GM10266 (cell line): Measurements from ENCODE around the gene LDHA.

Experiments
- DNase-seq: peaks from one replicate; pipeline ENCODE4 v3.0.0; 2012; ENCODE audit errors: extremely low spot score
- CTCF ChIP-seq: IDR thresholded peaks from 2 replicates; pipeline ENCODE4 v1.5.1; 2012; ENCODE audit warnings: mild to moderate bottlenecking, low read depth; ENCODE audit not compliant: control insufficient read depth, insufficient read depth; ENCODE audit errors: missing control alignments

LDHA gene

DNA sequence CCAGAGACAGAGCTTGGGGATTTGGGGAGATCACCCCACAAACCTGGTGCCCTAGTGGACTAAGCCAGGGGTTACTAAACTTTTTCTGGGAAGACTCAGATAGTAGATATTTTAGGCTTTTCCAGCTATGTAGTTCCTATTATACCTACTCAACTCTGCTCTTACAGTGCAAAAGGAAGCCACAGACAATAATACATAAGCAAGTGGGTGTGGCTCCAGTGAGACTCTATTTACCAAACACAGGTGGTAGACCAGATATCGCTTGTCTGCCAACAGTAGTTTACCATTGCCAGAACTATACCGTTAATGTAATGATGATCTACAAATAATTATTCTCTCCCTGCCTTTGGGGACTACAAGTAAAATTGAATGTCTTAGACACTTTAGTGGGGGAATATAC lies 24.7 kb downstream of the LDHA start:
- no peak for TF ChIP-seq CTCF
- DNase-seq = no peak

- no peak for DNase-seq
- no peak for TF ChIP-seq CTCF
Measured at GRCh38 chr11:18420067-18420466, 25.7 kb downstream of the LDHA start.

- no peak for TF ChIP-seq CTCF
- no peak for DNase-seq
Measured at GRCh38 chr11:18427240-18427639, 32.9 kb downstream of the LDHA start.

DNA sequence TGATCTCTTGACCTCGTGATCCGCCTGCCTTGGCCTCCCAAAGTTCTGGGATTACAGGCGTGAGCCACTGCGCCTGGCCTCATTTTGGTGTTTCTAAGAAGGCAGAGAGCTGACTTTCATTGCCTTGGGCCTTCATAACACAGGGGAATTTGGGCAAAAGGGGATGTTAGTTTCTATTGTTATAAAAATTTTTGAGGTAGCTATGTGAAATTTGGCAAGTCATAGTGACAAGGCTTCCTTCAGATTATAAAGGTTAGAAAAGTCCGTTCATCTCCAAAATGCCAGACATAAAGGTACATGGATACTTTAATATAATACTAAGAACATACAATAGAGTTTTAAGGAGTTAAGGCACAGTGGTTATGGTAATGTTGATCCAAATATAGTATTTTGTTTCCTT lies 35.0 kb downstream of the LDHA start:
- TF ChIP-seq CTCF = no peak
- DNase-seq = no peak

DNA sequence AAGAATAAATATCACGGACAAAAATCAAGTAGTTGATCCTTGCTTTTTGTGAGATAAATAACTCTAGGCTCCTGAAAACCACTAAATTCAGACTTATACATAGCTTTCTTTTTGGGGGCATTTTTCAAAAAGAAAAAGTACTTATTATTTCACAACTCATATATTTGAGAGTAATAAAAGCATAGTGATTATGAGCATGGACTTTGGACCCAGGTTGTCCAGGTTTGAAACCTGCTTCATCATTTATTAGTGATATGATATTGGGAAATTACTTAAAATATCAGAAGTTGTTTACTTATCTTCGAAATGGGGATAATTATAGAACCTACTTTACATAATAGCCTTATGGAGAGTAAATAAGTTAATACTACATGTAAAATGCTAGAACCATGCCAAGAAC lies 44.3 kb downstream of the LDHA start:
- no peak for DNase-seq
- TF ChIP-seq CTCF = no peak

- no peak for DNase-seq
- TF ChIP-seq CTCF = no peak
Measured at GRCh38 chr11:18449251-18449650, 54.9 kb downstream of the LDHA start.

- no peak for DNase-seq
- no peak for TF ChIP-seq CTCF
Measured at GRCh38 chr11:18452927-18453326, 58.6 kb downstream of the LDHA start.
